ENCODE results near the gene DAB2IP.

DNA sequence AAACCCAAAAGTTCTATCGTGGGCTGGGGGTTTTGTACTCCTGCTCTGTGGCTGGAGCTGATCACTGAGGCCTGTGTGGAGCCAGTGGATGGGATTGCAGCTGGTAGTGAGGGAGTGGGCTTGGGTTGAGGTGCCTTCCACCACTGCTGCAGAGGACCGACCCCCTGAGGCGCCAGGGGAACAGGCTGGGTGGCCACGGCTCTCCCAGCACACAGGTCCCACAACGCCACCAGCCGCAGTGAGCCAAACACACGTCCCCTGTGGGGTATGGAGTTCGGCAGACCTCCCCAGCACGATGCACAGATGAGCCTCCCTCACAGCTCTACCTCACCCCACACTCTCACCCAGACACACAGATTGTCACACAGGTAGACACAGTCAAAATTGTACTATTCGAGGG is 109.1 kb downstream of the DAB2IP start:
- TF ChIP-seq, protein P1, sequence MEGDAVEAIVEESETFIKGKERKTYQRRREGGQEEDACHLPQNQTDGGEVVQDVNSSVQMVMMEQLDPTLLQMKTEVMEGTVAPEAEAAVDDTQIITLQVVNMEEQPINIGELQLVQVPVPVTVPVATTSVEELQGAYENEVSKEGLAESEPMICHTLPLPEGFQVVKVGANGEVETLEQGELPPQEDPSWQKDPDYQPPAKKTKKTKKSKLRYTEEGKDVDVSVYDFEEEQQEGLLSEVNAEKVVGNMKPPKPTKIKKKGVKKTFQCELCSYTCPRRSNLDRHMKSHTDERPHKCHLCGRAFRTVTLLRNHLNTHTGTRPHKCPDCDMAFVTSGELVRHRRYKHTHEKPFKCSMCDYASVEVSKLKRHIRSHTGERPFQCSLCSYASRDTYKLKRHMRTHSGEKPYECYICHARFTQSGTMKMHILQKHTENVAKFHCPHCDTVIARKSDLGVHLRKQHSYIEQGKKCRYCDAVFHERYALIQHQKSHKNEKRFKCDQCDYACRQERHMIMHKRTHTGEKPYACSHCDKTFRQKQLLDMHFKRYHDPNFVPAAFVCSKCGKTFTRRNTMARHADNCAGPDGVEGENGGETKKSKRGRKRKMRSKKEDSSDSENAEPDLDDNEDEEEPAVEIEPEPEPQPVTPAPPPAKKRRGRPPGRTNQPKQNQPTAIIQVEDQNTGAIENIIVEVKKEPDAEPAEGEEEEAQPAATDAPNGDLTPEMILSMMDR (IDR thresholded peaks at IDR 0.05) = no peak
- no peak for TF ChIP-seq ZFX (IDR thresholded peaks at IDR 0.05; ENCODE audit: borderline replicate concordance)
